AG04449 (cell line): ENCODE data around the gene VPS33A.

Experiments
- CTCF ChIA-PET: fragments of 350-600 bp; formaldehyde crosslinking; extraction: SDS; loops from one replicate; lab custom pipeline; 2021; ENCODE audit warnings: antibody characterized with exemption; lab: Yijun Ruan, JAX
- POLR2A ChIA-PET: fragments of 400-600, 350-600 bp; formaldehyde crosslinking; extraction: SDS; loops from one replicate; lab custom pipeline; 2020; ENCODE audit warnings: antibody characterized with exemption, inconsistent platforms; lab: Yijun Ruan, JAX
- DNase-seq: peaks from one replicate; pipeline ENCODE4 v3.0.0-alpha.2; 2010; ENCODE audit warnings: low read depth, low spot score
- H3K4me3 ChIP-seq: 2 replicates; pipeline ENCODE4 v1.5.1; 2011; ENCODE audit warnings: low read depth, mild to moderate bottlenecking, control low read depth, low read length
- TF ChIP-seq, protein P1 (sequence below): IDR thresholded peaks from one replicate; pipeline ENCODE4 v1.5.1; 2011; ENCODE audit warnings: mild to moderate bottlenecking, moderate library complexity, low read length, control low read depth, inconsistent platforms; ENCODE audit not compliant: insufficient read depth; ENCODE audit errors: missing control alignments

The VPS33A gene

DNA sequence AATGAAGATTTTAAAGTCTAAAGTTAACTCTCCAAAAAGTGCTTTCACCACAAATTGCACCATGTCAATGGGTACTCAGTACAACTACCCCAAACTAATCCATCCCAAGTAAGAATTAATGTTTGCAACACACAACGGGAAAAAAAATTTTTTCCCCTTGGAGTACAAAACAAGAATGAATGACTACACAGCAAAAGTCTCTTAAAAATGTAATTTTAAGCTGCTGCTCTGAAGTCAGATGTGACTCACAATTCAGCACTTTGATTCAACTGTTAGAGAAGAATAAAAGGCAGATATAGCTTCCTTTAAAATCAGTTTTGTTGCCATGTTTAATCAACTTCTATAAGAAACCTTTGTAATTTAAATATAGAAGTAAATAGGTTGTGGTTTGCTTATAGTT, 42.5 kb upstream of the VPS33A start:
- ChIA-PET CTCF (interaction anchor here (1.1 to 2.1 kb wide), 4 partner anchors 10 to 62 kb away, joined by 3 to 6 read pairs (median 3); no protein-coding TSS in a partner anchor), POLR2A (interaction anchor here (0.6 to 1.0 kb wide), 2 partner anchors 9 kb away, joined by 3 read pairs; no protein-coding TSS in a partner anchor)
- DNase-seq = no peak
- H3K4me3 ChIP-seq = no peak overlapping the region
- TF ChIP-seq, protein P1, sequence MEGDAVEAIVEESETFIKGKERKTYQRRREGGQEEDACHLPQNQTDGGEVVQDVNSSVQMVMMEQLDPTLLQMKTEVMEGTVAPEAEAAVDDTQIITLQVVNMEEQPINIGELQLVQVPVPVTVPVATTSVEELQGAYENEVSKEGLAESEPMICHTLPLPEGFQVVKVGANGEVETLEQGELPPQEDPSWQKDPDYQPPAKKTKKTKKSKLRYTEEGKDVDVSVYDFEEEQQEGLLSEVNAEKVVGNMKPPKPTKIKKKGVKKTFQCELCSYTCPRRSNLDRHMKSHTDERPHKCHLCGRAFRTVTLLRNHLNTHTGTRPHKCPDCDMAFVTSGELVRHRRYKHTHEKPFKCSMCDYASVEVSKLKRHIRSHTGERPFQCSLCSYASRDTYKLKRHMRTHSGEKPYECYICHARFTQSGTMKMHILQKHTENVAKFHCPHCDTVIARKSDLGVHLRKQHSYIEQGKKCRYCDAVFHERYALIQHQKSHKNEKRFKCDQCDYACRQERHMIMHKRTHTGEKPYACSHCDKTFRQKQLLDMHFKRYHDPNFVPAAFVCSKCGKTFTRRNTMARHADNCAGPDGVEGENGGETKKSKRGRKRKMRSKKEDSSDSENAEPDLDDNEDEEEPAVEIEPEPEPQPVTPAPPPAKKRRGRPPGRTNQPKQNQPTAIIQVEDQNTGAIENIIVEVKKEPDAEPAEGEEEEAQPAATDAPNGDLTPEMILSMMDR = no peak

DNA sequence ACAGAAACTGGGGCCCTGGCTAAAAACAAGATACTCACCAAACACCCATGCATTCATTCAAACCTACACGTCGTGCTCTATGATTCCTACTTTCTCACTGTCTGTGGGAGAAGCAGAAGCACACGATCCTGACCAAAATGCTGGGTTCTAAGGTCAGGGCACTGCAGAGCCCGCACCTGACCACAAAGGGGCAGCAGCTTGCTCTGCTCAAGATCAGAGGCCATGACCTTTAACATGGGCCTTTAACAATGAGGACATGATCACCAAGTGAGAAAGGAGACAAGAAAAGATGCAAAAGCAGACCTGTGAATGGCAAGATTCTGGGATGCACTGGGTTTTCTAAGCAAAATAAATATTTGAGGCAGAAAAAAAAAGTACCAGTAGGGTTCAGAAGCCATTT, 40.1 kb upstream of the VPS33A start:
- CTCF ChIA-PET = no interaction called here

DNA sequence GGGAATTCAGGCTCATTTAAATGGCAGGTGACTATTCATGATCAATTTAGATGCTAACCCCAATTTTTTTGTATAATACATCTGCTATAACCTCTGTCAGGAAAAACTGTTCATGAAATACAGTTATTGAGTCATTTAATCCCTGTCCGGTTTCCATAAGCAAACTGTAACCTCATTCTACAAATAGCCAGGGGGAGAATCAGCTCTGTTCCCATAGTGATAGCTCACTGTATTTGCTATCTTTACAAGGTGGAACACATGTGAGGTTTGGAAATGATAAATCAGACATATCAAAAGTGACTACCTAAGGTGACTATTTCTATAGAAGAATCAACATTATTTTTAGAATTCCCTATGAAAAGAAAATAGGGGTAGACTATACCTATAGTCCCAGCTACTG, 38.6 kb upstream of the VPS33A start:
- H3K4me3 ChIP-seq = no peak overlapping the region
- ChIA-PET CTCF (interaction anchor here (1.4 to 2.0 kb wide), 3 partner anchors 15 to 51 kb away, joined by 3 to 7 read pairs (median 3); no protein-coding TSS in a partner anchor), POLR2A (no interaction called here)
- TF ChIP-seq, protein P1 = no peak
- DNase-seq = no peak

More for the DNA sequence above, 40.1 kb upstream of the VPS33A start:
- no peak for DNase-seq
- TF ChIP-seq, protein P1 = no peak
- POLR2A ChIA-PET = no interaction called here
- H3K4me3 ChIP-seq = no peak overlapping the region

DNA sequence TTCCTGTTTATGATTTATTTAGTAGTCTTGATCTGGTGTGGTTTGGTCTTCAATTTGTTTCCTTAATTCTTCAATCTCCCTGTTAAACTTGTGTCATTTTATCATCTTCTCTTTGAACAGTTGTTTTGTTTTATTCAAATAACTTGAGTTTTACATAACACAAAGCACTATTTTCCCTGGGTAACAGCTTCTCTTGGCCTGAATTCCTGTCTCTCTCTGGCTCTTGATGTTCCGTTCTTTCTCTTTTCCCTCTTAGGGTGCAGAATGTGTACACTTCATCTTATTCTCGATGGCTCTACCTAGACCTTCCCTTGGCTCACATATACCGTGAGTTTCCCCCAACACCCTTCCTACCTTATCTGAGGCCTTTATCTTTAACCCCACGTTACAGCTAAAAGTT, 36.8 kb upstream of the VPS33A start:
- ChIA-PET CTCF (no interaction called here), POLR2A (no interaction called here)
- TF ChIP-seq, protein P1 = no peak
- H3K4me3 ChIP-seq = no peak overlapping the region
- DNase-seq = no peak

DNA sequence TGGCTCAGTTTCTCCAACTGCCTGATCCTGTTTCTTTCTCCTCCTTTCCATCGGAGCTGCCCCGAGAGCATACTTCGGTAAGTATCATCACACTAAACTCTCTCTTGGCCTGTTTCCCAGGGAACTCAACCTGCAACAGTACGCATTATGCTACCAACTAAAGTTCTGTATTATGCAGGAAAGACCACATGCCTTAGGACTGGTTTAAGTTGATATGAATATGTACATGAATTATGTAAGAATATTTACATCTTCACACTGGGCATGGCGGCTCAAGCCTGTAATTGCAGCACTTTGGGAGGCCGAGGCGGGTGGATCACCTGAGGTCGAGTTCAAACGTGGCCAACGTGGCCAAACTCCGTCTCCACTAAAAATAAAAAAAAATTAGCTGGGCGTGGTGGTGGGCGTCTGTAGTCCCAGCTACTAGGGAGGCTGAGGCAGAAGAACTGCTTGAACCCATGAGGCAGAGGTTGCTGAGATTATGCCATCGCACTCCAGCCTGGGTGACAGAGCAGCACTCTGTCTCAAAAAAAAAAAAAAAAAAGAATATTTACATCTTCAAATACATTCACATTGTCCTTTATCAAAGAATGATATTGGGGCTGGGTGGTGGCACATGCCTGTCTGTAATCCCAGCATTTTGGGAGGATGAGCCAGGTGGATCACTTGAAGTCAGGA, 31.9 kb upstream of the VPS33A start:
- DNase-seq = no peak
- H3K4me3 ChIP-seq = no peak overlapping the region
- TF ChIP-seq, protein P1 = no peak
- ChIA-PET CTCF (no interaction called here), POLR2A (no interaction called here)

DNA sequence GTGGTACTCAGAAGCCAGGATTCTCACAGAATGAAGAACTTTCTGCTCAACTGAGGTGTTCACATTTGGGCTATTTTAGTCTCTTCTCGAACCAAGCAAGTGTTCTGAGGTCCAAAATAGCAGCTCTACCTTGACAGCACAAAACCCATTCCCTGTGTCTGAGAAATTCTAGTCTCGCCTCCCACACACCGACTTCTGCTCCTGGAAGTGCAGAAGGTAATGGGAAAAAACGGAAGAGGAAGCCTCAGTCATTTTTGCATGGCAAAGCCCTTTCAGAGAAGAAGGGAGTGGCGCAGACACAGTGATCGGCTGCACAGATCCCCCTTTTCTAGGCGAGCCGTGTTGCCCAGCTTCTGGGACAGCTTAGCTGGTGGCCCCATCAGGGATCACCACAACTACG, 31.2 kb upstream of the VPS33A start:
- CTCF ChIA-PET = no interaction called here
- POLR2A ChIA-PET = no interaction called here
- TF ChIP-seq, protein P1 = no peak
- no peak for DNase-seq
- no peak overlapping the region for H3K4me3 ChIP-seq
